ENCODE data around the gene GPR62. TPM values are rescaled to one million over a fixed set of nuclear protein-coding genes. Genes with fewer than 3 reads are reported as not detected.

GPR62 gene
- polyA plus RNA-seq, 3 donors: 0.64 to 0.77 (median 0.74) TPM

Other genes with a start within 250 kb of the GPR62 start
- under 1 TPM; 0.34 to 0.71 (median 0.71) TPM for gene GRM2, start 248.3 kb upstream of the GPR62 start, polyA plus RNA-seq (ENCODE audit: insufficient read length in 3 of 3)
- not detected for gene IQCF6, start 176.1 kb upstream of the GPR62 start, polyA plus RNA-seq (ENCODE audit: insufficient read length in 3 of 3)
- gene IQCF2, start 93.8 kb upstream of the GPR62 start, polyA plus RNA-seq (ENCODE audit: insufficient read length in 3 of 3): not detected
- not detected for gene IQCF5, start 79.8 kb upstream of the GPR62 start, polyA plus RNA-seq (ENCODE audit: insufficient read length in 3 of 3)
- gene IQCF1, start 52.0 kb upstream of the GPR62 start, polyA plus RNA-seq (ENCODE audit: insufficient read length in 3 of 3): not detected
- 10 to 100 TPM; 22.1 to 22.8 (median 22.6) TPM for gene RRP9, start 13.5 kb upstream of the GPR62 start, polyA plus RNA-seq (ENCODE audit: insufficient read length in 3 of 3)
- 10 to 100 TPM; 17.6 to 23.3 (median 20.2) TPM for gene PARP3, start 13.0 kb upstream of the GPR62 start, polyA plus RNA-seq (ENCODE audit: insufficient read length in 3 of 3)
- gene PCBP4, start 12.1 kb downstream of the GPR62 start, polyA plus RNA-seq (ENCODE audit: insufficient read length in 3 of 3): 10 to 100 TPM; 64.2 to 79.1 (median 73.4) TPM
- gene ABHD14B, start 18.7 kb downstream of the GPR62 start, polyA plus RNA-seq (ENCODE audit: insufficient read length in 3 of 3): 10 to 100 TPM; 81.3 to 92.2 (median 91.9) TPM
- 10 to 100 TPM; 22.8 to 31.8 (median 26.8) TPM for gene ABHD14A, start 19.7 kb downstream of the GPR62 start, polyA plus RNA-seq (ENCODE audit: insufficient read length in 3 of 3)
- 100 to 1,000 TPM; 120 to 128 (median 127) TPM for gene ACY1, start 28.2 kb downstream of the GPR62 start, polyA plus RNA-seq (ENCODE audit: insufficient read length in 3 of 3)
- 1,000 to 10,000 TPM; 1,596 to 1,901 (median 1,807) TPM for gene RPL29, start 40.5 kb downstream of the GPR62 start, polyA plus RNA-seq (ENCODE audit: insufficient read length in 3 of 3)
- 10 to 100 TPM; 16.6 to 20.7 (median 17.5) TPM for gene DUSP7, start 101.2 kb downstream of the GPR62 start, polyA plus RNA-seq (ENCODE audit: insufficient read length in 3 of 3)
- gene POC1A, start 199.0 kb downstream of the GPR62 start, polyA plus RNA-seq (ENCODE audit: insufficient read length in 3 of 3): 1 to 10 TPM; 8.9 to 9.4 (median 9.0) TPM
- 10 to 100 TPM; 47.1 to 54.5 (median 48.8) TPM for gene ALAS1, start 242.8 kb downstream of the GPR62 start, polyA plus RNA-seq (ENCODE audit: insufficient read length in 3 of 3)